H1 (cell line): ENCODE data around the gene PPFIBP2. TPM values are rescaled to one million over a fixed set of nuclear protein-coding genes. Genes with fewer than 3 reads are reported as not detected.

Source experiments
- BRCA1 ChIP-seq: IDR thresholded peaks from 2 replicates; pipeline ENCODE4 v1.6.1; 2012; ENCODE audit warnings: low read depth, low read length, improper control_type of control experiment
- CEBPB ChIP-seq: IDR thresholded peaks from 2 replicates; pipeline ENCODE4 v1.6.1; 2012; ENCODE audit warnings: low read depth, low read length
- CHD1 ChIP-seq: IDR thresholded peaks from 2 replicates; pipeline ENCODE4 v1.6.1; 2012; ENCODE audit warnings: low read depth, low read length, improper control_type of control experiment
- CREB1 ChIP-seq: IDR thresholded peaks from 2 replicates; pipeline ENCODE4 v1.6.1; 2012; ENCODE audit warnings: inconsistent platforms
- EGR1 ChIP-seq: IDR thresholded peaks from 2 replicates; pipeline ENCODE4 v1.6.1; 2011; ENCODE audit warnings: low read depth, low read length, borderline replicate concordance
- GABPA ChIP-seq: IDR thresholded peaks from 2 replicates; pipeline ENCODE4 v1.6.1; 2011; ENCODE audit warnings: mild to moderate bottlenecking, low read length, moderate library complexity, borderline replicate concordance; ENCODE audit not compliant: insufficient read depth
- KDM4A ChIP-seq: IDR thresholded peaks from one replicate; pipeline ENCODE4 v1.7.1; 2012; ENCODE audit warnings: low read depth, mild to moderate bottlenecking, moderate library complexity, low read length, inconsistent platforms; ENCODE audit not compliant: severe bottlenecking
- TAF1 ChIP-seq: IDR thresholded peaks from 2 replicates; pipeline ENCODE4 v1.6.1; 2011; ENCODE audit warnings: mild to moderate bottlenecking, low read depth, low read length
- polyA plus RNA-seq, 7 experiments: library from polyadenylated mRNA; depleted of rRNA in 3 of 7; stranded (reverse) in 5 of 7; unstranded in 2 of 7; fragments of >200 nt in 5 of 7; fragments of 200-250 nt in 2 of 7; gene quantifications; 1 replicate in 5 of 7; 2 replicates in 1 of 7; 4 replicates in 1 of 7; pipeline versions ENCODE4 v1.2.1 to v1.2.3, GENCODE V29; 2011 to 2013; ENCODE audit warnings: missing spikeins in 2 of 7, mixed read lengths in 2 of 7
- total RNA-seq: library from RNA; stranded (reverse); fragmentation: NEBNext Ultra II Directional; extraction: Animal tissue kit (Norgen Biotek cat#: 25700); gene quantifications from 2 replicates; pipeline ENCODE4 v1.2.1, GENCODE V29; 2021

The PPFIBP2 gene
- total and polyA plus RNA-seq, 2 of the 8 experiments (the other 6 are each of a cell fraction or from before 2014, with no cell fraction given), result 5.5 to 9.8 TPM

- TF ChIP-seq TAF1 (no peak), CHD1 (no peak), CEBPB (no peak), KDM4A (no peak), BRCA1 (no peak), CREB1 (no peak), GABPA (no peak), EGR1 (no peak)
- TF ChIP-seq, all 59 proteins: peak for 0
Observed at GRCh38 chr11:7487360-7487759, 26.4 kb upstream of the PPFIBP2 start (continued).
